Measurements from ENCODE around the gene APC2. TPM values are rescaled to one million over a fixed set of nuclear protein-coding genes. Genes with fewer than 3 reads are reported as not detected.

Gene APC2
- total RNA-seq, 1 experiment from 2014 or later, result 11.9 TPM

DNA sequence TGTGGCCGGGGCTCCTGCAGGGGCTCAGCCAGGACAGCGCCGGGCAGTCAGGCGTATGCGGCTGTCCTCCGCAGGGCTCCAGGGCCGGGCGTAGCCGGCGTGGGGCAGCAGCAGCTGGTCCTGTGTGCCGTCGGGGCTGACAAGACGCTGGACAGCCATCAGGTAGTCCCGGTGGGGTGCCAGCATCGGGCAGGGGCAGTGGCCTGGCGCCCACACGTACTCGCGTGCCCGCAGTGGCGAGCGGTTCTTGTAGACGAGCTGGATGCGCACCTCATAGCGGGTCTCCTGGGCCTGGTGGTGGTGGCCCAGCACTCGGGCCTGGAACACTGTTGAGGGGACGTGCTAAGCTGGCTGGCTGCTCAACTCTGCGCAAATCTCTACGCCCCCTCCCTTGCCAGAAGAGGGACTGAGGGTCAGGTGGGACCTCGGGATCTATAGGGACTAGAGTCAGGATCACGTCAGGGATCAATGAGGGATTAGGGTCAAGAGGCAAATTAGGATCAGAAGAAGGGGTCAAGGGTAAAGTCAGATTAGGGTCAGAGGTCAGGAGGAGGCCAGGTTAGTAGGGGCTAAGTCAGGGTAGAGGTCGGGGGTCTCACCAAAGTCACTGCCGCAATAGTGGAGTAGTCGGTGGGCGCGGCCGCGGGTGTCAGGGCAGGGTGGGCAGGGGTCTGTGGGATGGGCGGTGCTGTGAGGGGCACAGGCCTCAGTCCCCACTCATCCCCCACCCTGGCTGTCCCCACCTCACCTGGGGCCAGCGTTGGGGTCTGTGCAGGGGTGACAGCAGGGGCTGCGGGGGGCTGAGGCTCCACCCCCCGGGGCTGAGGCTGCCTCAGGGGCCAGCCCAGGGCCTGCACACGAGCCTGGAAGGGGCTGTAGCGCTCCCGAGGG is 56.3 kb downstream of the APC2 start:
- CTCF ChIA-PET, result no interaction called here
- Histone ChIP-seq H3K4me1 (ENCODE audit: control insufficient read depth, insufficient read depth, low read length) (no peaks in the 10 kb centered on the region), H3K36me3 (ENCODE audit: control insufficient read depth, insufficient read depth, low read length) (no peaks in the 10 kb centered on the region), H3K4me3 (ENCODE audit: low read depth in 2 of 2, low read length in 2 of 2) (no peak overlapping the region), H3K9me3 (ENCODE audit: control insufficient read depth, insufficient read depth, low read depth, low read length) (no peaks in the 10 kb centered on the region), H3K27ac (ENCODE audit: low read length) (no peak overlapping the region), H3K27me3 (ENCODE audit: control insufficient read depth, insufficient read depth, low read length) (no peaks in the 10 kb centered on the region)
- DNase-seq (ENCODE audit: low read depth, low spot score) (no peak), ATAC-seq (no peak)
- no TSS peak for BruUV-seq (replicated peaks)
- TF ChIP-seq POLR2AphosphoS5 (IDR thresholded peaks at IDR 0.05; ENCODE audit: low read depth, low read length) (no peak), TCF7L2 (IDR thresholded peaks at IDR 0.05; ENCODE audit: low read depth, low read length) (no peak), SIN3A (IDR thresholded peaks at IDR 0.05; ENCODE audit: borderline replicate concordance, insufficient read depth, low read depth, low read length) (no peak)
- TF ChIP-seq, protein P1, sequence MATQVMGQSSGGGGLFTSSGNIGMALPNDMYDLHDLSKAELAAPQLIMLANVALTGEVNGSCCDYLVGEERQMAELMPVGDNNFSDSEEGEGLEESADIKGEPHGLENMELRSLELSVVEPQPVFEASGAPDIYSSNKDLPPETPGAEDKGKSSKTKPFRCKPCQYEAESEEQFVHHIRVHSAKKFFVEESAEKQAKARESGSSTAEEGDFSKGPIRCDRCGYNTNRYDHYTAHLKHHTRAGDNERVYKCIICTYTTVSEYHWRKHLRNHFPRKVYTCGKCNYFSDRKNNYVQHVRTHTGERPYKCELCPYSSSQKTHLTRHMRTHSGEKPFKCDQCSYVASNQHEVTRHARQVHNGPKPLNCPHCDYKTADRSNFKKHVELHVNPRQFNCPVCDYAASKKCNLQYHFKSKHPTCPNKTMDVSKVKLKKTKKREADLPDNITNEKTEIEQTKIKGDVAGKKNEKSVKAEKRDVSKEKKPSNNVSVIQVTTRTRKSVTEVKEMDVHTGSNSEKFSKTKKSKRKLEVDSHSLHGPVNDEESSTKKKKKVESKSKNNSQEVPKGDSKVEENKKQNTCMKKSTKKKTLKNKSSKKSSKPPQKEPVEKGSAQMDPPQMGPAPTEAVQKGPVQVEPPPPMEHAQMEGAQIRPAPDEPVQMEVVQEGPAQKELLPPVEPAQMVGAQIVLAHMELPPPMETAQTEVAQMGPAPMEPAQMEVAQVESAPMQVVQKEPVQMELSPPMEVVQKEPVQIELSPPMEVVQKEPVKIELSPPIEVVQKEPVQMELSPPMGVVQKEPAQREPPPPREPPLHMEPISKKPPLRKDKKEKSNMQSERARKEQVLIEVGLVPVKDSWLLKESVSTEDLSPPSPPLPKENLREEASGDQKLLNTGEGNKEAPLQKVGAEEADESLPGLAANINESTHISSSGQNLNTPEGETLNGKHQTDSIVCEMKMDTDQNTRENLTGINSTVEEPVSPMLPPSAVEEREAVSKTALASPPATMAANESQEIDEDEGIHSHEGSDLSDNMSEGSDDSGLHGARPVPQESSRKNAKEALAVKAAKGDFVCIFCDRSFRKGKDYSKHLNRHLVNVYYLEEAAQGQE (IDR thresholded peaks at IDR 0.05; ENCODE audit: insufficient read depth in 1 of 2, low read depth in 2 of 2, low read length in 1 of 2), result no peak
- TF ChIP-seq, protein P2, sequence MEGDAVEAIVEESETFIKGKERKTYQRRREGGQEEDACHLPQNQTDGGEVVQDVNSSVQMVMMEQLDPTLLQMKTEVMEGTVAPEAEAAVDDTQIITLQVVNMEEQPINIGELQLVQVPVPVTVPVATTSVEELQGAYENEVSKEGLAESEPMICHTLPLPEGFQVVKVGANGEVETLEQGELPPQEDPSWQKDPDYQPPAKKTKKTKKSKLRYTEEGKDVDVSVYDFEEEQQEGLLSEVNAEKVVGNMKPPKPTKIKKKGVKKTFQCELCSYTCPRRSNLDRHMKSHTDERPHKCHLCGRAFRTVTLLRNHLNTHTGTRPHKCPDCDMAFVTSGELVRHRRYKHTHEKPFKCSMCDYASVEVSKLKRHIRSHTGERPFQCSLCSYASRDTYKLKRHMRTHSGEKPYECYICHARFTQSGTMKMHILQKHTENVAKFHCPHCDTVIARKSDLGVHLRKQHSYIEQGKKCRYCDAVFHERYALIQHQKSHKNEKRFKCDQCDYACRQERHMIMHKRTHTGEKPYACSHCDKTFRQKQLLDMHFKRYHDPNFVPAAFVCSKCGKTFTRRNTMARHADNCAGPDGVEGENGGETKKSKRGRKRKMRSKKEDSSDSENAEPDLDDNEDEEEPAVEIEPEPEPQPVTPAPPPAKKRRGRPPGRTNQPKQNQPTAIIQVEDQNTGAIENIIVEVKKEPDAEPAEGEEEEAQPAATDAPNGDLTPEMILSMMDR (IDR thresholded peaks at IDR 0.05), result no peak
- POLR2A ChIA-PET, result no interaction called here
- in situ Hi-C loops (cut with HindIII; ENCODE audit: low pct_unique_long_range_greater_than_20kb, low sequenced_read_pairs) (no loop called here), intact Hi-C loops (cut with micrococcal nuclease; ENCODE audit: unreplicated experiment) (no loop called here)

DNA sequence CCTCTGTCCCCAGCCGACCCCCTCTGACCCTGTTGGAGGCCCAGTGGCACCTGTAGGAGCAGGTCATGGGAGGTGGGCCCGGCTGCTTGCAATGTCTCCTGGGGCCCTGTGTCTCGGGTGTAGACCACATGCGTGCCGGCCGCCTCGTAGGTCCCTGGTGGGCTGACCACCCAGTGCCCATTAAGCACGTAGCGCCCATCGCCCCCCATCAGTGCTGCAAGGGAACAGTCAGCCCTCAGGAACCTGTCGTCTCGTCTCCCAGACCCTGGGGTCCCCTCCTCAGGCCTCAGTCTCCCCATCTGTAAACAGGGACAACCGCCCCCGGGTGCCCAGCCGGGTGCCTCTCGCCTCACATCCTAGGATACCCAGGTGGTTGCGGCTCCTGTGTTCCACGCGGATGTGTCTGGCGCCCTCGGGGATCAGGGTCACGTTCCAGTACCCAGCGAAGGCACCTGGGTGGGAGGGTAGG is 57.3 kb downstream of the APC2 start:
- no peak for ATAC-seq
- no peaks in the 10 kb centered on the region for H3K36me3 ChIP-seq (ENCODE audit: control insufficient read depth, insufficient read depth, low read length)
- no peak for DNase-seq (ENCODE audit: low read depth, low spot score)
- H3K4me1 ChIP-seq (ENCODE audit: control insufficient read depth, insufficient read depth, low read length), result no peaks in the 10 kb centered on the region
- H3K4me3 ChIP-seq (ENCODE audit: low read depth in 2 of 2, low read length in 2 of 2), result no peak overlapping the region
- no peaks in the 10 kb centered on the region for H3K9me3 ChIP-seq (ENCODE audit: control insufficient read depth, insufficient read depth, low read depth, low read length)
- intact Hi-C loops (cut with micrococcal nuclease; ENCODE audit: unreplicated experiment), result no loop called here
- TF ChIP-seq, protein P2 (IDR thresholded peaks at IDR 0.05), result no peak
- TF ChIP-seq TCF7L2 (IDR thresholded peaks at IDR 0.05; ENCODE audit: low read depth, low read length) (no peak), SIN3A (IDR thresholded peaks at IDR 0.05; ENCODE audit: borderline replicate concordance, insufficient read depth, low read depth, low read length) (no peak), POLR2AphosphoS5 (IDR thresholded peaks at IDR 0.05; ENCODE audit: low read depth, low read length) (no peak)
- TF ChIP-seq, protein P1 (IDR thresholded peaks at IDR 0.05; ENCODE audit: insufficient read depth in 1 of 2, low read depth in 2 of 2, low read length in 1 of 2), result no peak
- H3K27me3 ChIP-seq (ENCODE audit: control insufficient read depth, insufficient read depth, low read length), result no peaks in the 10 kb centered on the region
- CTCF ChIA-PET, result no interaction called here
- POLR2A ChIA-PET, result no interaction called here
- no peak overlapping the region for H3K27ac ChIP-seq (ENCODE audit: low read length)
- in situ Hi-C loops (cut with HindIII; ENCODE audit: low pct_unique_long_range_greater_than_20kb, low sequenced_read_pairs), result no loop called here
- no TSS peak for BruUV-seq (replicated peaks)

Data from Panc1 (cell line).